Astrocyte of the spinal cord (primary cell): ENCODE measurements around the gene TEX29.

Experiments
- DNase-seq: peaks from one replicate; pipeline ENCODE4 v3.0.0; 2011; ENCODE audit warnings: low read depth, low spot score
- H3K4me3 ChIP-seq: 2 replicates; pipeline ENCODE4 v1.5.1; 2011; ENCODE audit warnings: low read depth, mild to moderate bottlenecking, low read length, moderate library complexity
- in situ Hi-C: cut with HindIII; loops from 2 replicates; pipeline ENCODE4 v1.10.0; 2017; ENCODE audit warnings: low sequenced_read_pairs
- TF ChIP-seq, protein P1 (sequence below): IDR thresholded peaks from 2 replicates; pipeline ENCODE4 v1.5.1; 2012; ENCODE audit warnings: low read depth, mild to moderate bottlenecking, low read length, inconsistent platforms

TEX29 gene

DNA sequence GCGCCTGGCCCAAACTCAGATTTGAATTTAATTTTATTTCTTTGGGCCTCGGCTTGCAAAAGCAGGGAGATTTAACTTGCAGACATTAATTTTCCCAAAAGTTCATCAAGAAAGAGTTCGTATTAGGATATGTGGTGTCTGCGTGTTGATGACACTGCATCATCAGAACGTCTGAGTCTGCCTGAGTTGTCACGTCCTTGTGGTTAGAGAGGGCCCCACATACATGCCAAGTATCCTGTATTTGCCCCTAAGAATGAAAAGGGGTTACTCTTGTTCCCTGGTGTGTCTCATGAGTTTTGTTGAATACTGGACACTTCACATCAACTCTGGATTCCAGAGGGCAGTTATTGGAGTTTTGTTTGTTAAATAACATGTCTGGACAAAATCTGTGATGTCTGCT lies 5.6 kb upstream of the TEX29 start:
- no peak overlapping the region for H3K4me3 ChIP-seq
- in situ Hi-C loops, result no loop called here
- TF ChIP-seq, protein P1, sequence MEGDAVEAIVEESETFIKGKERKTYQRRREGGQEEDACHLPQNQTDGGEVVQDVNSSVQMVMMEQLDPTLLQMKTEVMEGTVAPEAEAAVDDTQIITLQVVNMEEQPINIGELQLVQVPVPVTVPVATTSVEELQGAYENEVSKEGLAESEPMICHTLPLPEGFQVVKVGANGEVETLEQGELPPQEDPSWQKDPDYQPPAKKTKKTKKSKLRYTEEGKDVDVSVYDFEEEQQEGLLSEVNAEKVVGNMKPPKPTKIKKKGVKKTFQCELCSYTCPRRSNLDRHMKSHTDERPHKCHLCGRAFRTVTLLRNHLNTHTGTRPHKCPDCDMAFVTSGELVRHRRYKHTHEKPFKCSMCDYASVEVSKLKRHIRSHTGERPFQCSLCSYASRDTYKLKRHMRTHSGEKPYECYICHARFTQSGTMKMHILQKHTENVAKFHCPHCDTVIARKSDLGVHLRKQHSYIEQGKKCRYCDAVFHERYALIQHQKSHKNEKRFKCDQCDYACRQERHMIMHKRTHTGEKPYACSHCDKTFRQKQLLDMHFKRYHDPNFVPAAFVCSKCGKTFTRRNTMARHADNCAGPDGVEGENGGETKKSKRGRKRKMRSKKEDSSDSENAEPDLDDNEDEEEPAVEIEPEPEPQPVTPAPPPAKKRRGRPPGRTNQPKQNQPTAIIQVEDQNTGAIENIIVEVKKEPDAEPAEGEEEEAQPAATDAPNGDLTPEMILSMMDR, result no peak
- DNase-seq, result no peak

DNA sequence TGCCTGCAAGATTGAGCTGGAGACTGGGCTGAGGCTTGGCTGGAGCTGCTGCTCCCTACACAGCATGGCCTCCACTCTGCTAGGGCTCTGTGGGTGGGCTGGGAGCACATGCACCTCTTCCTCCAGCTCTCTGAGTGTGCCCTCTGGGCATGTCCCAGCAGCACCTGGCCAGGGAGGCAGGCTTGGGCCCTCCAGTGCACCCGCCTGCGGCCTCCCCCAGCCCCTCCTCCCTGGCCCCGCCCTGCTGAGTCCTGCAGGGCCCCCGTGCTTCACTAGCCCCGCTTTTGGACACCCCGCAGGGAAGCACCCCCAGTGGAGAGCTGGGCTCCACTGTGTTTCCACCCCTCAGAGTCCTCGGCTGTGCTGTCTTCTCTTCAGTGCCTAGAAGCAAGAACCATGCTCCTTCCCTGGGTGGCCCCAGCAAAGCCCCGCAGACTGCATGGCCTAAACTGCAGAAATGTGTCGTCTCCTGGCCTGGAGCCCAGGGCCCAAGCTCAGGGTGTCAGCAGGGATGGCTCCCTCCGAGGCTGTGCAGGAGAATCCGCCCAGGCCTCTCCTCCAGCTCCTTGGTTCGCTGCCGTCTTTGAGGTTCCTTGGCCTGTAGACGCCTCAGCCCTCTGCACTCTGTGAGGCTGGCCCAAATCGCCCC lies 5.0 kb upstream of the TEX29 start:
- no peak overlapping the region for H3K4me3 ChIP-seq
- in situ Hi-C loops, result no loop called here
- DNase-seq, result no peak
- TF ChIP-seq, protein P1, result no peak

DNA sequence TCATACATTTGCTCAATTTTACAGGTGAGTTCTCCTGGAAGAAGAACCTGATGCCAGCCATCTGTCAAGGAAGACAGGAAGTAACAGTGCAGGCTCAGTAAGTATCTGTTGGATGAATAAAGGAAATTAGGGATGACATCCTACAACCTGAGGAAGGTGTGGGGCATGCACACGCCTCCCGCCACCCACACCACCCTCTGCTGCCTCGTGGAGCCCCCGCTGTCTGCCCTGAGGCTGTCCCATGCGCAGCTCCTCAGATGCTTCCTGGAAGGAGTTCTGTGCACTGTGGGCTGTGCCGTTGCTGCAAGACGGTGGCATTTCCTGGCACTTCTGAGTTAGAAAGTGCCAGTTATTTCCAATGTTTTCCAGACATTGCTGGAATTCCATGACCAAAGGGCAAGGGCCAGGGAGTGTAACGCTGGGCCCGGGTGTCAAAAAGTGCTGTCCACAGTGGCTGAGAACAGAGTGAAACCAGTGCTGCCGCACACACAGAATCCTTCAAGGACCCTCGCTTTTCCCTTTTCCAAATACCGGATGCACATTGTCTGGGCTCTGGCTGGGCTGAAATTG lies 4.2 kb upstream of the TEX29 start:
- in situ Hi-C loops, result no loop called here
- no peak overlapping the region for H3K4me3 ChIP-seq
- no peak for DNase-seq
- TF ChIP-seq, protein P1, result no peak

DNA sequence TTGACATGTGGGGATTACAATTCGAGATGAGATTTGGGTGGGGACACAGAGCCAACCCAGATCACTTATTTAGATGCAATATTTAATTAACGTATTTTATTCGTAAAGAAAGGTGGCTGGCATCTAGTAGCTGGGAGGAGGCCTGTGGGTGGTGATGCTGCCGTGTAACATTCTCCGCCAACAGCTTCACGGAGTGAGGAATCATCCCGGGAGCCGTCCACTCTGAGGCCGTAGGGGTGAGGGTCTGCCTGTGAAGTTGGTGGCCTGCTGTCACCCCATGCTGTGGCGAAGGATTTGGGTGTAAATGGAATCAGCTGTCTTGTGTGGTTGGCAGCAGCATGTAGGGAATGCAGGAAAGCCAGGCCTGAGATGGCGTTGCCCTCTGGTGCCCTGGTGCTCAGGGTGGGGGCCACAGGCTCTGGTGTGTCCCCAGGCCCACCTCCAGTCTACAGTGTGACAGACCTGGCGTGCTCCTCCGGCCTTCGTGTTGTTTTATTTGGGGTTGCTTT lies 3.3 kb upstream of the TEX29 start:
- TF ChIP-seq, protein P1, result no peak
- no peak overlapping the region for H3K4me3 ChIP-seq
- DNase-seq, result no peak
- in situ Hi-C loops, result no loop called here

DNA sequence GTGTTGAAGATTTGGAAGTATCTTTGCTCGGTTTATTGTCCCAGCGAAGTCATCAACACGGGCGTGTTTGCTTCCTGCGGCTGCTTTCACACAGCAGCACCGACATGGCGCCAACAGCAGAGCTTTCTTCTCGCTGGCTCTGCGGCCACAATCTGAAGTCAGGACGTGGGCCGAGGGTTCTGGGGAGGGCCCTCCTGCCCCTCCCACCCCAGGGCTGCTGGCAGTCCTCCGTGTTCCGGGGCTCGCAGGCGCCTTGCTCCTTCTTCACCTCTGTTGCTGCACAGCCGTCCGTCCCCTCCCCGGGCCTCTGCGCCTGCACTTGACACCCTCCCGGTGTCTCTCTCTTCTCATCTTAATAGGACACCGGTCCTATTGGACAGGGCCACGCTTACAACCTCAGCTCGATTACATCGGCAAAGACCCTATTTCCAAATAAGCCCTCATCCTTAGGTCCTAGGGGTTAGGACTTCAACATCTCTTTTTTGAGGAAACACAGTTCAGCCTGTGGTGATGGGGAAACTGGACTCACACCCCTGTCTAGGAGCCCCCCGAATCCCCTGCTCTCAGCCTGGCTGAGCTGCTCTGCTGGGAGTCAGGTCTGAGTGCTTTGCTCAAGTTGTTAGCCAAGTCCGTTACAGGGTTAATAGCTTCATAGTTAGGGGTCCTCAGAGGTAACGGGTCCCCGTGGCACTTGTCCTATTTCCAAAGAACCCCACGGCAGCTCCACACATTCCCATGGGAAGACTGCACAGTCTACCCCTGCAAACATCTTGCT lies 2.7 kb upstream of the TEX29 start:
- in situ Hi-C loops, result no loop called here
- TF ChIP-seq, protein P1, result no peak

DNA sequence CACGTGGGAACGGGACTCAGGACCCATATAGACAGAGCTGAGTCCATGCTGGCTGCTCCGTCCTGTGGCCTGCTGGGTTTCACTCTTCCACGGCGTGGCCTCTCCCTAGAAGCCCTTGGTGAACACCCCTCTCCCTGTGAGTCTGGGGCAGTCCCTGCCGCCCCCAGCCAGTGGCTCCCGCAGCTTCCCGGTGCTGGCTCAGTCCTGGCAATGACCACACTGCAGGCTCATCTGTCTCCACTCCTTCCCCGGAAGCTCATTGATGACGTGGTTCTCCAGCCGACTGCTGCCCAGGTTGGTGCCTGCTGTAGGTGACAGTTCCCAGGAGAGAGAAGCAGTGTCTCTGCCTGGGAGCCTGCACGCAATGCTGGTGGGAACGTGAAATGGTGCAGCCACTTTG lies 2.1 kb upstream of the TEX29 start:
- no peak overlapping the region for H3K4me3 ChIP-seq
- in situ Hi-C loops, result no loop called here
- no peak for DNase-seq
- TF ChIP-seq, protein P1, result no peak

More for the DNA sequence above, 2.7 kb upstream of the TEX29 start:
- no peak for DNase-seq
- H3K4me3 ChIP-seq, result no peak overlapping the region
